Astrocyte (in vitro differentiated cells and primary cell): ENCODE data around the gene CD247. TPM values are rescaled to one million over a fixed set of nuclear protein-coding genes. Genes with fewer than 3 reads are reported as not detected.

ENCODE experiments used
- DNase-seq: peaks from one replicate; pipeline ENCODE4 v3.0.0-alpha.2; 2010; ENCODE audit warnings: low read depth
- FAIRE-seq: peaks from 2 replicates; lab custom pipeline; 2011; peaks lifted over from hg19 to GRCh38; lab: Jason Lieb, UNC
- H2AFZ ChIP-seq: 2 replicates; pipeline ENCODE4 v1.6.0; 2012; ENCODE audit warnings: low read depth, low read length, inconsistent platforms
- H3K27ac ChIP-seq: 2 replicates; pipeline ENCODE4 v1.5.1; 2011; ENCODE audit warnings: low read depth, low read length, inconsistent platforms
- H3K27me3 ChIP-seq: 2 replicates; pipeline ENCODE4 v1.6.0; 2011; ENCODE audit warnings: low read length, inconsistent platforms; ENCODE audit not compliant: insufficient read depth
- H3K36me3 ChIP-seq: 2 replicates; pipeline ENCODE4 v1.5.1; 2011; ENCODE audit warnings: low read length, inconsistent platforms; ENCODE audit not compliant: insufficient read depth
- H3K4me1 ChIP-seq: 2 replicates; pipeline ENCODE4 v1.5.1; 2011; ENCODE audit warnings: low read length, inconsistent platforms; ENCODE audit not compliant: insufficient read depth
- H3K4me2 ChIP-seq: 2 replicates; pipeline ENCODE4 v1.6.0; 2012; ENCODE audit warnings: low read length, inconsistent platforms
- H3K4me3 ChIP-seq: 2 replicates; pipeline ENCODE4 v1.5.1; 2011; ENCODE audit warnings: low read depth, mild to moderate bottlenecking, low read length, inconsistent platforms; ENCODE audit not compliant: insufficient read depth
- H3K79me2 ChIP-seq: 2 replicates; pipeline ENCODE4 v1.6.0; 2012; ENCODE audit warnings: mild to moderate bottlenecking, low read length, inconsistent platforms; ENCODE audit not compliant: insufficient read depth
- H3K9ac ChIP-seq: 2 replicates; pipeline ENCODE4 v1.6.0; 2012; ENCODE audit warnings: mild to moderate bottlenecking, low read length, inconsistent platforms
- H3K9me3 ChIP-seq: 2 replicates; pipeline ENCODE4 v1.5.1; 2012; ENCODE audit warnings: low read depth, mild to moderate bottlenecking, low read length, inconsistent platforms; ENCODE audit not compliant: insufficient read depth
- H4K20me1 ChIP-seq: 2 replicates; pipeline ENCODE4 v1.6.0; 2012; ENCODE audit warnings: low read length, inconsistent platforms; ENCODE audit not compliant: insufficient read depth
- H3K27ac Mint-ChIP-seq: one replicate; pipeline ENCODE4 v1.8.0; 2021; ENCODE audit warnings: mild to moderate bottlenecking, mixed read lengths; ENCODE audit not compliant: unreplicated experiment
- H3K27me3 Mint-ChIP-seq: one replicate; pipeline ENCODE4 v1.8.0; 2021; ENCODE audit warnings: low read depth, mixed read lengths; ENCODE audit not compliant: unreplicated experiment
- H3K36me3 Mint-ChIP-seq: one replicate; pipeline ENCODE4 v1.8.0; 2021; ENCODE audit warnings: low read depth, mixed read lengths; ENCODE audit not compliant: unreplicated experiment
- H3K4me1 Mint-ChIP-seq: one replicate; pipeline ENCODE4 v1.8.0; 2021; ENCODE audit warnings: low read depth, mixed read lengths; ENCODE audit not compliant: unreplicated experiment
- H3K4me3 Mint-ChIP-seq: one replicate; pipeline ENCODE4 v1.8.0; 2021; ENCODE audit warnings: mild to moderate bottlenecking, moderate library complexity, mixed read lengths; ENCODE audit not compliant: unreplicated experiment
- H3K9me3 Mint-ChIP-seq: one replicate; pipeline ENCODE4 v1.8.0; 2021; ENCODE audit warnings: mild to moderate bottlenecking, mixed read lengths; ENCODE audit not compliant: unreplicated experiment
- EZH2 ChIP-seq: IDR thresholded peaks from 2 replicates; pipeline ENCODE4 v1.6.1; 2012; ENCODE audit warnings: mild to moderate bottlenecking, low read length, inconsistent platforms; ENCODE audit not compliant: insufficient read depth
- total RNA-seq: library from RNA; stranded (reverse); gene quantifications from 2 replicates; pipeline ENCODE4 v1.2.1, GENCODE V29; 2021
- TF ChIP-seq, protein P1 (sequence below): IDR thresholded peaks from 2 replicates; pipeline ENCODE4 v1.5.1; 2011; ENCODE audit warnings: low read depth, mild to moderate bottlenecking, inconsistent platforms, low read length, moderate library complexity; ENCODE audit not compliant: insufficient read depth

Gene CD247
- total RNA-seq, 1 donor from 2014 or later: not detected

DNA sequence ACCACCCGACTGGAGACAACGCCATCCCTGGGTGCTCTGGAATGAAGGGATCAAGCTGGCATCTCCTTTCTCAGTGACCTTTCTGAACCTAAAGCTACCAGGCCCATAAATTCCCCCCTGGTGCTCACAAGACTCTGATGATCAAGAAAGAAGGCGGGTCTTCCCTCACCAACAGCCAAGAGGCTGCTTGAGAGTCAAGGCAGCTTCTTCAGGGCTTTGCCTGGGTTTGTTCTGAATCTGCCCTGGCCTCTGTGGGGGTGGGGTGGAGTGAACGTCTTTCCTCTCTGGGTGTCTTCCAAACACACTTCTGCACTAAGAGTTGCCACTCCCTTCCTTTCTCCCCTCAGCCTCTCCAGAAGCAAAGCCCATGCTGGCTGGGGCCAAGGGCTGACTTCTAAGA lies 36.1 kb downstream of the CD247 start:
- no peak for FAIRE-seq
- H3K27ac Mint-ChIP-seq: no peak overlapping the region
- Histone ChIP-seq H2AFZ (no peak overlapping the region), H3K4me3 (no peak overlapping the region), H3K4me1 (no peaks in the 10 kb centered on the region), H4K20me1 (no peaks in the 10 kb centered on the region), H3K27ac (no peak overlapping the region), H3K4me2 (no peak overlapping the region), H3K9me3 (no peaks in the 10 kb centered on the region), H3K36me3 (no peaks in the 10 kb centered on the region), H3K79me2 (no peaks in the 10 kb centered on the region), H3K9ac (no peak overlapping the region), H3K27me3 (no peaks in the 10 kb centered on the region)
- no peak overlapping the region for H3K4me3 Mint-ChIP-seq
- peaks cover under 1% of the 10 kb centered on the region for H3K9me3 Mint-ChIP-seq
- no peaks in the 10 kb centered on the region for H3K36me3 Mint-ChIP-seq
- TF ChIP-seq, protein P1, sequence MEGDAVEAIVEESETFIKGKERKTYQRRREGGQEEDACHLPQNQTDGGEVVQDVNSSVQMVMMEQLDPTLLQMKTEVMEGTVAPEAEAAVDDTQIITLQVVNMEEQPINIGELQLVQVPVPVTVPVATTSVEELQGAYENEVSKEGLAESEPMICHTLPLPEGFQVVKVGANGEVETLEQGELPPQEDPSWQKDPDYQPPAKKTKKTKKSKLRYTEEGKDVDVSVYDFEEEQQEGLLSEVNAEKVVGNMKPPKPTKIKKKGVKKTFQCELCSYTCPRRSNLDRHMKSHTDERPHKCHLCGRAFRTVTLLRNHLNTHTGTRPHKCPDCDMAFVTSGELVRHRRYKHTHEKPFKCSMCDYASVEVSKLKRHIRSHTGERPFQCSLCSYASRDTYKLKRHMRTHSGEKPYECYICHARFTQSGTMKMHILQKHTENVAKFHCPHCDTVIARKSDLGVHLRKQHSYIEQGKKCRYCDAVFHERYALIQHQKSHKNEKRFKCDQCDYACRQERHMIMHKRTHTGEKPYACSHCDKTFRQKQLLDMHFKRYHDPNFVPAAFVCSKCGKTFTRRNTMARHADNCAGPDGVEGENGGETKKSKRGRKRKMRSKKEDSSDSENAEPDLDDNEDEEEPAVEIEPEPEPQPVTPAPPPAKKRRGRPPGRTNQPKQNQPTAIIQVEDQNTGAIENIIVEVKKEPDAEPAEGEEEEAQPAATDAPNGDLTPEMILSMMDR: no peak
- peaks cover 1% of the 10 kb centered on the region for H3K4me1 Mint-ChIP-seq
- DNase-seq: no peak
- H3K27me3 Mint-ChIP-seq: peaks cover 29% of the 10 kb centered on the region

DNA sequence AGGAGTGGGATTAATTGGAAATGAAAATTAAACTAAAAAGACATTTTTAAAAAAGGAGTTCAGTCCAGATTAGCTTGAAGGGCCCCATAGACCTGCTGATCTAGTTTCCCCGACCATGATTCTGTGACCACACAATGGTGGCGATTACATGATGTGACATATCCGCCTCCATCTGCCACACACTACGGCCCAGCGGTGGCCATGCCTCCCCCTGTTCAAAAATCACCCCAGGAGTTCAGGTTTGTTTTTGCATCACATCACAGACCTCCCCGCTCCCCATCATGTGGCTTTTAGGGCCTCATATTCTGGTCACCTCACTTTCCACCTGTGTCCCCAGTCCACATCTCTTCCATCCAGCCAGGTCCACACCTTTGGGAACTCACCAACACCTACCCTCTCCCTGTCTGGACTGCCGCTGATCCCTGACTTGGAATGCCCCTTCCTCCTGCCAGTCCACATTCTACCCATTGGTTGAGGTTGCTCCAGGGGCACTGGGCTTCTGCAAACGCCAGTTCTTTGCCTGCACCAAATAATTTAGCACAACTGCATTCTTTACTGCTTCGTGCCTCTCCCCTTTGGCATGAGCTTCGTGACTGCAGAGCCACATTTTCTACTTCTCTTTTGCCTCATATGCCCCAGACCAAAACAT lies 38.9 kb downstream of the CD247 start:
- DNase-seq: no peak
- Mint-ChIP-seq H3K4me1 (peaks cover under 1% of the 10 kb centered on the region), H3K36me3 (no peaks in the 10 kb centered on the region), H3K4me3 (no peak overlapping the region), H3K9me3 (peaks cover 6% of the 10 kb centered on the region), H3K27ac (no peak overlapping the region), H3K27me3 (peaks cover 12% of the 10 kb centered on the region)
- TF ChIP-seq, protein P1: no peak
- TF ChIP-seq EZH2: no peak
- no peaks in the 10 kb centered on the region for H3K4me1 ChIP-seq
- H3K27me3 ChIP-seq: no peaks in the 10 kb centered on the region
- no peak overlapping the region for H3K4me3 ChIP-seq
- H3K79me2 ChIP-seq: no peaks in the 10 kb centered on the region
- no peak overlapping the region for H2AFZ ChIP-seq
- H3K27ac ChIP-seq: no peak overlapping the region
- FAIRE-seq: no peak
- no peaks in the 10 kb centered on the region for H3K9me3 ChIP-seq
- no peak overlapping the region for H3K9ac ChIP-seq
- H3K36me3 ChIP-seq: no peaks in the 10 kb centered on the region
- no peak overlapping the region for H3K4me2 ChIP-seq
- no peaks in the 10 kb centered on the region for H4K20me1 ChIP-seq

DNA sequence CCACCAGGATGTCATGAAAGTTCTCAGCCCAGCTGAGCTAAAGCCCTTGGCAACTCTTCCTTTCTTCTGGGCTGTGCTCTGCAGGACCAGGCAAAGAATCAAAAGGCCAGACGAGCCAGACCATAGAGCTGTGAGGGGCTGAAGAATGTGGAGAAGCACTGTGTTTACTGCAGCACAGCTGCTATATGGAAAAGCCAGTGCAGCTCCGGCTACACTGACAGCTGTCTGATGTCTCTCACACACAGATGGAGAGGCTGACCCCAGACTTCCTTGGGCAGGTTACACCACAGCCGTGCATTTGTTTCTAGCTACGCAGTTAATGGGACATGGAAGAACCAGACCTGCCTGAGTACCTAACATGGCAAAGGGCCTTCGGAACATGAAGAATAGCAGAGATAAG lies 40.3 kb downstream of the CD247 start:
- no peaks in the 10 kb centered on the region for H3K4me1 ChIP-seq
- no peak overlapping the region for H3K27ac ChIP-seq
- no peaks in the 10 kb centered on the region for H3K79me2 ChIP-seq
- peaks cover 7% of the 10 kb centered on the region for H3K27me3 Mint-ChIP-seq
- no peaks in the 10 kb centered on the region for H3K27me3 ChIP-seq
- FAIRE-seq (no peak), DNase-seq (no peak)
- no peak overlapping the region for H3K4me2 ChIP-seq
- H3K9ac ChIP-seq: no peak overlapping the region
- H3K36me3 ChIP-seq: no peaks in the 10 kb centered on the region
- TF ChIP-seq, protein P1: no peak
- no peak for TF ChIP-seq EZH2
- no peaks in the 10 kb centered on the region for H4K20me1 ChIP-seq
- H3K36me3 Mint-ChIP-seq: no peaks in the 10 kb centered on the region
- no peak overlapping the region for H3K4me3 Mint-ChIP-seq
- no peak overlapping the region for H3K27ac Mint-ChIP-seq
- H3K9me3 Mint-ChIP-seq: peaks cover 6% of the 10 kb centered on the region
- H2AFZ ChIP-seq: no peak overlapping the region
- no peak overlapping the region for H3K4me3 ChIP-seq
- peaks cover 12% of the 10 kb centered on the region for H3K4me1 Mint-ChIP-seq
- H3K9me3 ChIP-seq: no peaks in the 10 kb centered on the region
